ENCODE data around the gene MRPS10.
A peak's percentile ranks its signal among the peaks of the same experiment; 100 is the strongest.
"Not testable (repeated sequence)": the region's sequence is repeated elsewhere in the genome, so short reads cannot be mapped to it uniquely, and the experiment has no call there.

The MRPS10 gene

DNA sequence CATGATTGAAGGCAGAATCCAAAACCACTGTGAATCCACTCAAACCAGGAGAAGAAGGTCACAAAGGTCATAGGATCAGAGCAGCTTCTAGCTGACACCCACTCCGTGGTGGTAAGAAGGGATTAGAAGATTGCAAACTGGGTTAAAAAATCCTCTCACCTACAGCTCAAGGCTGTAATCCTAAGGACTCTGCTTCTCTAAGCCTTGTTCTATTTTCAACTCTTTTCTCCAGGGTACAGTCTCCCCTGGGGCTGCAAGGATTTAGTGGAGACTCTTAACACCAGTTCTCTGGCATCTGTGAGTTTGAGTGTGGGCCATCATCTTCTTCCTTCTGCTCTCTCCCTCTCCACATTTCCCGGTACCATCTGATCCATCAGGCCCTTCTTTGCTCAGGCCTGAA, 44.6 kb downstream of the MRPS10 start, which contains the start of gene GUCA1A:
GUCA1A (plus strand) TSS at position 264 of the 400 bp plus-strand sequence. CDS start 250 bp downstream, outside the sequence.
- no peak for DNase-seq

DNA sequence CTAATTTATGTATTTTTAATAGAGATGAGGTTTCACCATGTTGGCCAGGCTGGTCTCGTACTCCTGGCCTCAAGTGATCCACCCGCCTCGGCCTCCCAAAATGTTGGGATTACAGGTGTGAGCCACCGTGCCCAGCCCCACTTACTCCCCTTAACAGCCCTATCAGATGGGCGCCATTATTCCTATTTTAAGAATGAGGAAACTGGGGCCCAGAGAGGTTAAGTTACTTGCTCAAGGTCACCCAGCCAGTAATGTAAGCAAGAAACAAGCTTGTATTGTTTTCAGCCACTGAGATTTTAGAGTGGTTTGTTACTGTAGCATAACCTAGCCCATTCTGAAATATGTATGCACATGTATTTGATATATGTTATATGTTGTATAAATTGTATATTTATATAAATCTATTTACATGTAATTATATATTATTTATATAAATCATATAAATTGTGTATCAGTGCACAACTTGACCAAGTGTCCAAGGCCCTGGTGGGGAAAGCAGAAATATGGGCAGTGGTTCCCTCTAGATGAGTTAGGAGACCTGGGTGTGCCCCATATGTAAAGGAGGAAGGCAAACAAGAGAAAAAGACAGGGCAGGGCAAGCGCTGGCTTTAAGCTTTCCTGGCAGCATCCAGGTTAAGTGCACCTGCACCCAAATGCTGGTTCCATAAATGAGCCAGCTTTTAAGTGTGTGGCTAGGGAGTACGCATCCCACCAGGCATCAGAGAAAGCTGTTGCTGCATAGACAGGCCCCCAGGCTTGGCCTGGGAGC, 45.7 kb downstream of the MRPS10 start:
- DNase-seq: no peak

GRCh38 chr6:42169780-42170179, 47.9 kb downstream of the MRPS10 start:
- DNase-seq: not testable (repeated sequence)

GRCh38 chr6:42168650-42169049, 49.0 kb downstream of the MRPS10 start:
- DNase-seq: no peak

DNA sequence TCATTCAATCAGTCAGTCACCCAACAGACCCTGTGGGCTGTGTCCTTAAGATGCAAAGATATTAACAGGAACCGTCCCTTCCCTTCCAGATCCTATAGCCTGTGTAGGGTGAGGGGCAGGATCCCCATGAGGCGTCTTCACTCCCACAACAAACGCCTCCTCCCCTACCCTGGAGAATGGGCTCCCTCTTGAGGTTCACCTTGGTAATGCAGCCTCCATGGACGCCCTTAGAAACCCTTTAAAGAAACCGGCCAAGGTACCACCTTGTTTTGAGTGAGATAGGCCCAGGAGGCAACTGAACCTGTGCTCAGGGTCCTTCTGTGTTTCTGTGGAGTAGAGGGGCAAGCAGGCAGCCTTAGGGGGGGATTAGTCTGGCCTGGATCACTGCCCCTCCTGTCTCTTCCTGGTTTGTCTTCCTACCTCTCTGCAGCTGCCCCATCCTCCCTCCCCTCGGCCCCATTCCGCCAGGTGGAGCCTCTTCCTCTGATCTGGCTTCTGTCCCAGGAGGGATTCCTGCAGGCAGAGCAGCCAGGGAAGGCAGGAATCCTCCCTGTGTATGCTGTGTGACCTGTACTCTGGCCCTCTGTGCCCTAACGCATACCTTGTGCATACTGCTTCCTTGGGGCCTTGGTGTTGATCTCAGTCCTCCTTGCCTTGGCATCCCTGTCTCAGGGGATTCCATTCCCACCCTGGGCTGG, 51.1 kb downstream of the MRPS10 start:
- peak; percentile 69 for DNase-seq

DNA sequence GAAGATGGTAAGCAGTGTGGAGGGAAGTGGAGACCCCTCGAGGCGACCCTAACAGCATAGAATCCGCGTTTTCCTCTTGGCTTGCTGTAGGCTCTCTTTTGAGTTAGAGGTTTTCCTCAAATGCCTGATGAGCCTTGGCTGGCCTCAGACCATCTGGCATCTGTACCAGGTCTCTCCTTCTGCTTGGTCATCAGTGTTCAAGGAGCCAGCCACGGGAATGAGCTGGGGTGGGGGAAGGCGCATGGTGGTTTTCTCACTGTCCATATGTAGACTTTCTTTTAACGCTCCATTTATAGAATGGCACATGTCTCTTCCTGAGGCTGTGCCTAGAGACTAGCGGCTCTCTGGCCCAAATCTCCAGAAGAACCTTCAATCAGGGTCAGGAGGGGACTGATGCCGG, 52.6 kb downstream of the MRPS10 start:
- peak; percentile 63 for DNase-seq

GRCh38 chr6:42163981-42164380, 53.7 kb downstream of the MRPS10 start:
- DNase-seq: peak; percentile 49

DNA sequence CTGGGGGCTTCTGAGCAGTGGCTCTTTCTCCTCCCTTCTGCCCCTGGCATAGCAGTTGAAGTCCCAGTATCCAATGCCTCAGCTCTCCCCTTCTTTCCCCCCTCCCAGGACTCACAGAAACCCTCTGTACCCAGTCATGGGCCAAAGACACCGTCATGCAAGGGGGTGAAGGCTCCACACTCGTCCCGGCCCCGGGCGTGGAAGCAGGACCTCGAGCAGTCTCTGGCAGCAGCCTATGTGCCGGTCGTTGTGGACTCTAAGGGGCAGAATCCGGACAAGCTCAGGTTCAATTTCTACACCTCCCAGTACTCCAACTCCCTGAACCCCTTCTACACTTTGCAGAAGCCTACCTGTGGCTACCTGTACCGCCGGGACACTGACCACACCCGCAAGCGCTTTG, 54.8 kb downstream of the MRPS10 start:
- no peak for DNase-seq

- no peak for DNase-seq
Observed at GRCh38 chr6:42162384-42162783, 55.3 kb downstream of the MRPS10 start.

GRCh38 chr6:42159431-42160024, 58.1 kb downstream of the MRPS10 start:
- DNase-seq: no peak

DNA sequence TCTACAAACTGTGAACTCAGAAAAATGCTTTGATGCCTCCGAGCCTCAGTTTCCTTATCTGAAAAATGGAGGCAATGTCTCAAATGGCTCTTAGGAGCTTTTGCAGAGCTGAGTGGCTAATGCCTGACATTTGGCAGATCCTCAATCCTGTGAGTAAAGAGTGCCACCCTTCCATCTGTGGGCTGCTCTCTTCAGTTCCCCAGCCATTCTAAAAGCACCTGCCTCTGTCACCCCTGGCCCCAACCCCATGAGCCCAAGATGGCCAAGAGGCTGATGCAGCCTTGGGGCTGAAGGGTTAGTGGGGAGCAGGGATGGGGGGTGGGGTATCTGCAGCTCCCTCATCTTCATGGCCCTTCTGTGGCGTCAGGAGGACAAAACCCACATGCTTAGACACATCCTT, 59.0 kb downstream of the MRPS10 start:
- DNase-seq: no peak

GRCh38 chr6:42158011-42158410, 59.6 kb downstream of the MRPS10 start:
- DNase-seq: peak; percentile 61
